GM19467 (cell line): ENCODE data around the gene ARHGAP24.
"Not testable (repeated sequence)": the region's sequence is repeated elsewhere in the genome, so short reads cannot be mapped to it uniquely, and the experiment has no call there.

Source experiments
- ATAC-seq: cut with Tn5 transposase; IDR thresholded peaks from one replicate; pipeline ENCODE4 v1.9.1; 2021; ENCODE audit warnings: mild to moderate bottlenecking, moderate library complexity; ENCODE audit not compliant: unreplicated experiment

Gene ARHGAP24

GRCh38 chr4:85482010-85482738 is 7.2 kb downstream of the ARHGAP24 start:
- no peak for ATAC-seq

GRCh38 chr4:85486425-85487086 is 11.6 kb downstream of the ARHGAP24 start:
- no peak for ATAC-seq

- no peak for ATAC-seq
These were observed 13.5 kb downstream of the ARHGAP24 start for GRCh38 chr4:85488416-85488815.

GRCh38 chr4:85489273-85489981 is 14.5 kb downstream of the ARHGAP24 start:
- no peak for ATAC-seq

GRCh38 chr4:85491527-85491926 is 16.6 kb downstream of the ARHGAP24 start:
- no peak for ATAC-seq

GRCh38 chr4:85492336-85492735 is 17.4 kb downstream of the ARHGAP24 start:
- no peak for ATAC-seq

- ATAC-seq: no peak
These were observed 20.7 kb downstream of the ARHGAP24 start for GRCh38 chr4:85495621-85496020.

- ATAC-seq: no peak
These were observed 21.3 kb downstream of the ARHGAP24 start for GRCh38 chr4:85496126-85496849.

- no peak for ATAC-seq
These were observed 22.0 kb downstream of the ARHGAP24 start for GRCh38 chr4:85496933-85497332.

- peak; percentile 98 for ATAC-seq
These were observed 23.3 kb downstream of the ARHGAP24 start for GRCh38 chr4:85498068-85498733.

- no peak for ATAC-seq
These were observed 24.6 kb downstream of the ARHGAP24 start for GRCh38 chr4:85499573-85499972.

GRCh38 chr4:85500110-85500867 is 25.3 kb downstream of the ARHGAP24 start:
- no peak for ATAC-seq

GRCh38 chr4:85501145-85501544 is 26.2 kb downstream of the ARHGAP24 start:
- not testable (repeated sequence) for ATAC-seq

GRCh38 chr4:85508654-85509053 is 33.7 kb downstream of the ARHGAP24 start:
- no peak for ATAC-seq

- no peak for ATAC-seq
These were observed 35.1 kb downstream of the ARHGAP24 start for GRCh38 chr4:85509882-85510631.

GRCh38 chr4:85510632-85510984 is 35.7 kb downstream of the ARHGAP24 start:
- ATAC-seq: no peak

GRCh38 chr4:85512446-85513205 is 37.7 kb downstream of the ARHGAP24 start:
- ATAC-seq: no peak

GRCh38 chr4:85514117-85514516 is 39.2 kb downstream of the ARHGAP24 start:
- ATAC-seq: no peak

GRCh38 chr4:85514783-85515182 is 39.8 kb downstream of the ARHGAP24 start:
- ATAC-seq: no peak
